ENCODE results near the gene GSK3B. TPM values are rescaled to one million over a fixed set of nuclear protein-coding genes. Genes with fewer than 3 reads are reported as not detected.

Gene GSK3B
- total and polyA plus RNA-seq, 8 donors: 6.2 to 59.1 (median 15.6) TPM

GRCh38 chr3:119933207-119933606 lies 161.0 kb downstream of the GSK3B start:
- intact Hi-C loops (cut with DNase I; ENCODE audit: low total_unique reads): no loop called here
- 90 to 97% (median 96%) methylated on average over 5 of the region's 5 CpGs for WGBS, 5 donors
- peaks cover 0 to 4% (median 2%) of the 10 kb centered on the region in 4 donors for H3K4me1 ChIP-seq
- H3K4me3 ChIP-seq: no peak overlapping the region
- no peak overlapping the region for H3K27ac ChIP-seq
- TF ChIP-seq POLR2AphosphoS5 (IDR thresholded peaks at IDR 0.05): no peak
- no peaks in the 10 kb centered on the region for H3K36me3 ChIP-seq
- H3K9me3 ChIP-seq: no peaks in the 10 kb centered on the region
- no peaks in the 10 kb centered on the region for H3K27me3 ChIP-seq
- no peak for DNase-seq

DNA sequence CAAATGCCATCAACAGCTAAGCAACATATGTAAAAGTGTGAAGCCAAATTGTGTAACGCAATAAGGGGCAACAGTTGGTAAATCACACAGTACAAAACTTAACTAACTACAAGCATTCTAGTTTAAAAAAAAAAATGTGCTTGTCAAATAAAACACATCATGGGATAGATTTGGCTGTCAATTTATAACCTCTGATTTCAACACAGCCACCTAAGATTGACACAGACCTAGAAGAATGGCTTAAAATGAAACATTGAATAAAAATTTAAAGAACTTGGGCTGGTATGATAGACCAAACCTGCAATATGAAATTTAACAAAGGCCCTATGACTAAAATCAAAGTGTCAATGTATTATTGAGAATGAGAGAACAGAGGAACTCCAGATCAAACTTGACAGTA lies 164.0 kb downstream of the GSK3B start:
- DNase-seq: no peak
- no peak overlapping the region for H3K4me3 ChIP-seq
- TF ChIP-seq POLR2AphosphoS5 (IDR thresholded peaks at IDR 0.05) (no peak), POLR2A (IDR thresholded peaks at IDR 0.05) (no peak), CTCF (IDR thresholded peaks at IDR 0.05) (no peak), EP300 (IDR thresholded peaks at IDR 0.05) (no peak)
- H3K27ac ChIP-seq: no peak overlapping the region
- 91 to 100% (median 98%) methylated on average over 1 of the region's 1 CpG for WGBS, 5 donors
- H3K27me3 ChIP-seq: no peaks in the 10 kb centered on the region
- H3K4me1 ChIP-seq: peaks cover 0 to 4% (median 2%) of the 10 kb centered on the region in 4 donors
- H3K9me3 ChIP-seq: no peaks in the 10 kb centered on the region
- H3K36me3 ChIP-seq: no peaks in the 10 kb centered on the region
- intact Hi-C loops (cut with DNase I; ENCODE audit: low total_unique reads): no loop called here

DNA sequence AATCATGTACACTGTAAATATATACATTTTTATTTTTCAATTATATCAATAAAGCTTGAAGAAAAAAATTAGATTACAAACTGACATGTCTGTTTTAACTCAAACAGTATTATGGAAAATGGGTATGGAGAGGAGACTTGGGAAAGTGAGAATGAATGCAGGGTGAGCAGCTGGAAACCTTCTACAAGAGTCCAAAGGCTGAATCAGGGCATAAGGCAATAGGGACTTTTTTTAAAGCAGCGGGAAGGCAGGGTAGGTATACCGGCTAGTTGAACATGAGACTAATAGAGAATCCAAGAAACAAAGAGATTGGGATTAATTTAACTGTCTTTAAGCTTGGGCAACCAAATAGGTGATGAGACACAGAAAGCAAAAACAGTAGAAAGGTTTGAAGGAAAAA lies 167.1 kb downstream of the GSK3B start:
- DNase-seq: no peak
- Histone ChIP-seq H3K27ac (no peak overlapping the region), H3K27me3 (no peaks in the 10 kb centered on the region), H3K4me1 (peaks cover 0 to 12% (median 4%) of the 10 kb centered on the region in 4 donors), H3K36me3 (no peaks in the 10 kb centered on the region), H3K9me3 (no peaks in the 10 kb centered on the region), H3K4me3 (no peak overlapping the region)
- WGBS, 5 donors: 94 to 100% (median 98%) methylated on average over 2 of the region's 2 CpGs
- TF ChIP-seq POLR2AphosphoS5 (IDR thresholded peaks at IDR 0.05): no peak
- intact Hi-C loops (cut with DNase I; ENCODE audit: low total_unique reads): no loop called here

DNA sequence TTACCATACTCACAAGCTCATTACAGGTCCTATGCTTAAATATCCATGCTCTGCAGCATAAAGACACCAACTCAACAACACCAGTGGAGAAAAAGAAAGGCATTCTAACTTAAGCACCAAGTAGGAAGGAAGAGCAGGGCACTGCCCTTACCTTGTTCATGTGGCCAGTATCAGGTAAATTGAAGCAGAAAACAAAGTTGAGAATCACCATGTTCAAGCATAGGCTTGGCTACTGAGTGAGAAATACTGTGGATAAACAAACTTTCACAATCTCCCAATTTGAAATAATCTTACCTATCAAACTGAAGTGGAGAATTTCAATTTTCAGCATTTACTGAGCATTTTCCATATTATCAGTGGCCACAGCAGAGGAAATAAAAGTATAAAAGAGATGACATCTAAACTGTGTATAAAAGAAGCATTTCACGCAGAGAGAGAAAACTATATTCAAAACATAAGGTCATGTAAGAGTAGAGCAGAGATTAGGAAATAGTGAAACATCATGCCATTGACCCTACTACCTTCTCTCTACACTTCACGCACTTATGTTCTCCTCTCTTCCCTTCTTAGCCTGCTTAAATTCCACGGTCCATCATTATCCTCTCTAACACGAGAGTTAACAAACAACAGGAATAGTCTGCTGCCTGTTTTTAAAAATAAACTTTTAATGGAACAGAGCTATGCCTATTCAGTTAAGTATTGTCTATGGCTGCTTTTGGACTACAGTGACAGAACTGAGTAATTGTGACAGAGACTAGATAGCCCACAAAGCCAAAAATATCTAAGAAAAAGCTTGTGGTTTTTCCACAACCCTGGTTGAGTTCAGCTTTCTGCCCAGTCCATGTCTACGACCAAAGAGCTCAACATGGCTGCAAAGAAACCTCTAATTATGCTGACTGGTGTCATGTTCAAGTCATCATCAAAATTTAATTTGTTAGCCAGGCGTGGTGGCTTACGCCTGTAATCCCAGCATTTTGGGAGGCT lies 169.8 kb downstream of the GSK3B start:
- intact Hi-C loops (cut with DNase I; ENCODE audit: low total_unique reads): no loop called here
- Histone ChIP-seq H3K4me3 (no peak overlapping the region), H3K4me1 (peaks cover 0 to 7% (median 3%) of the 10 kb centered on the region in 4 donors), H3K9me3 (no peaks in the 10 kb centered on the region), H3K27me3 (no peaks in the 10 kb centered on the region), H3K36me3 (peaks cover 0 to 12% (median 6%) of the 10 kb centered on the region in 4 donors), H3K27ac (no peak overlapping the region)
- no peak for DNase-seq
- TF ChIP-seq CTCF (IDR thresholded peaks at IDR 0.05) (no peak), POLR2A (IDR thresholded peaks at IDR 0.05) (no peak), EP300 (IDR thresholded peaks at IDR 0.05) (no peak), POLR2AphosphoS5 (IDR thresholded peaks at IDR 0.05) (no peak)
- 90 to 97% (median 96%) methylated on average over 7 of the region's 7 CpGs for WGBS, 5 donors

DNA sequence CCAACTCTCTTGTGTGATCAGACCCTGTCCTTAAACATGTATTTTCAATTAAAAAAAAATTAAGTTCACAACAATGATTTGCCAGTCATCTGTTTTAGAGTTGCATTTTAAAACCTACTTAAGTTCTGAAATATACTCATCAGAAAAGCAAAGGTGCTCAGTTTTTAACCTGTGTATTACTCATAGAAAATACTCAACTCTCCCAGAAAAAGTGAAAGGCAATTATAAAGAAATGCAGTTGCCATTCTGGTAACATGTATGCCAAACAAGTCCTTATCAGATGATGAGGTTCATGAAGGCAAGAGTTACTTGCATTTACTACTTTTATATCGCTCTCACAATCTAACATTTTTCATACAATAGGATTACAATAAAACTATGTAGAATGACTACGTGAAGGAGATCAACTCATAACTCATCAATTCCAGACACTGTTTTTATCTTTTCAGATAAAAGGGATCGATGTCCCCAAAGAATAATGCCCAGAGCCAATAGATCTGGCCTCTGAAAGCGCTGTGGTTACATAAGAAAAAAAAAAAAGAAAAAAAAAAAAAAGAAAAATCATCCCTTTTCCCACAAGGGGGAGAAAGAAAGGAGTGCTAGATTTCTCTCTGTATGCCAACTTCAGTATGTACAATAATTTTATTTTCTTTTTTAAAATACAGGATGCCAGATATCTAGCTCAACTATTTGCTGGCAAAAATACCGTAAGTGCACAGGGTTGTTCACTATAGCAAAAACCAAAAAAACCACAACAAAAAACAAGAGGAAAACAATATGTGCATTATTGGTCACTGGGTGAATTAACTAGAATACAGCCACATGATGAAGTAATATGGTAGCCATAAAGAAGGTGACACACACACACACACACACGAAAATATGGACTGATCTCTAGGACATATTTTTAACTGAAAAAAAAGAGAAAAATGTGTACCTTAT lies 175.0 kb downstream of the GSK3B start:
- Histone ChIP-seq H3K27ac (no peak overlapping the region), H3K27me3 (no peaks in the 10 kb centered on the region), H3K4me3 (no peak overlapping the region), H3K36me3 (peaks cover 0 to 27% (median 21%) of the 10 kb centered on the region in 4 donors), H3K4me1 (peaks cover 0 to 7% (median 2%) of the 10 kb centered on the region in 4 donors), H3K9me3 (no peaks in the 10 kb centered on the region)
- TF ChIP-seq POLR2AphosphoS5 (IDR thresholded peaks at IDR 0.05) (no peak), CTCF (IDR thresholded peaks at IDR 0.05) (no peak), EP300 (IDR thresholded peaks at IDR 0.05) (no peak), POLR2A (IDR thresholded peaks at IDR 0.05) (no peak)
- DNase-seq: no peak
- WGBS, 5 donors: 90 to 94% (median 91%) methylated on average over 6 of the region's 6 CpGs
- intact Hi-C loops (cut with DNase I; ENCODE audit: low total_unique reads): no loop called here

Data from stomach (tissue), 9 donors.